GM23338 (cell line): ENCODE data around the gene HPS3. TPM values are rescaled to one million over a fixed set of nuclear protein-coding genes. Genes with fewer than 3 reads are reported as not detected.
A peak's percentile ranks its signal among the peaks of the same experiment; 100 is the strongest.

Experiments used
- ATAC-seq: fragments of 200-7000 bp; cut with Tn5 transposase; 3 replicates; pipeline ENCODE4 v1.9.1; 2020
- DNase-seq: peaks from one replicate; pipeline ENCODE4 v3.0.0-alpha.2; 2015; ENCODE audit warnings: low spot score
- H2AFZ ChIP-seq: fragments of 200-600 bp; sonication (generic); 2 replicates; pipeline ENCODE4 v1.8.0; 2016; ENCODE audit warnings: antibody characterized with exemption, mild to moderate bottlenecking, moderate library complexity
- H3F3A ChIP-seq: fragments of 200-600 bp; sonication (generic); replicated peaks from 2 replicates; pipeline ENCODE4 v1.8.0; 2017; ENCODE audit warnings: antibody characterized with exemption, mixed run types, low read depth
- H3K27ac ChIP-seq: fragments of 200-600 bp; sonication (generic); 2 replicates; pipeline ENCODE4 v1.6.1; 2016; ENCODE audit warnings: low read depth
- H3K27me3 ChIP-seq: fragments of 200-600 bp; sonication (generic); 2 replicates; pipeline ENCODE4 v1.8.0; 2016; ENCODE audit warnings: mild to moderate bottlenecking, mixed run types, moderate library complexity; ENCODE audit not compliant: insufficient read depth
- H3K36me3 ChIP-seq: fragments of 200-600 bp; sonication (generic); 2 replicates; pipeline ENCODE4 v1.8.0; 2016; ENCODE audit warnings: mild to moderate bottlenecking; ENCODE audit not compliant: insufficient read depth
- H3K4me1 ChIP-seq: fragments of 200-600 bp; sonication (generic); 2 replicates; pipeline ENCODE4 v1.8.0; 2016; ENCODE audit warnings: mild to moderate bottlenecking, moderate library complexity; ENCODE audit not compliant: insufficient read depth
- H3K4me2 ChIP-seq: fragments of 200-600 bp; sonication (generic); 2 replicates; pipeline ENCODE4 v1.7.1; 2017; ENCODE audit warnings: mixed run types
- H3K4me3 ChIP-seq: fragments of 200-600 bp; sonication (generic); 2 replicates; pipeline ENCODE4 v1.6.1; 2016; ENCODE audit warnings: mixed run types
- H3K79me2 ChIP-seq: fragments of 200-600 bp; sonication (generic); replicated peaks from 2 replicates; pipeline ENCODE4 v1.8.0; 2017; ENCODE audit warnings: mild to moderate bottlenecking; ENCODE audit not compliant: insufficient read depth
- H3K9me2 ChIP-seq: fragments of 200-600 bp; sonication (generic); 2 replicates; pipeline ENCODE4 v1.8.0; 2017; ENCODE audit not compliant: insufficient read depth
- H4K20me1 ChIP-seq: fragments of 200-600 bp; sonication (generic); replicated peaks from 2 replicates; pipeline ENCODE4 v1.8.0; 2017; ENCODE audit warnings: mild to moderate bottlenecking; ENCODE audit not compliant: insufficient read depth
- H3K27ac Mint-ChIP-seq: 2 replicates; pipeline ENCODE4 v1.8.0; 2020; ENCODE audit warnings: inconsistent platforms, mild to moderate bottlenecking, moderate library complexity, mixed read lengths
- H3K27me3 Mint-ChIP-seq: 3 replicates; pipeline ENCODE4 v1.8.0; 2022; ENCODE audit warnings: low read depth, mild to moderate bottlenecking, moderate library complexity, mixed read lengths, inconsistent platforms; ENCODE audit not compliant: insufficient read depth, poor library complexity
- H3K36me3 Mint-ChIP-seq: 3 replicates; pipeline ENCODE4 v1.8.0; 2021; ENCODE audit warnings: low read depth, mild to moderate bottlenecking, inconsistent platforms, moderate library complexity, mixed read lengths
- H3K4me1 Mint-ChIP-seq: 3 replicates; pipeline ENCODE4 v1.8.0; 2020; ENCODE audit warnings: mild to moderate bottlenecking, inconsistent platforms, mixed read lengths
- H3K4me3 Mint-ChIP-seq: 3 replicates; pipeline ENCODE4 v1.8.0; 2021; ENCODE audit warnings: moderate library complexity, mild to moderate bottlenecking, inconsistent platforms, mixed read lengths
- H3K9me3 Mint-ChIP-seq: 3 replicates; pipeline ENCODE4 v1.8.0; 2020; ENCODE audit warnings: moderate library complexity, mild to moderate bottlenecking, inconsistent platforms, mixed read lengths
- CREB1 ChIP-seq: fragments of 250-450 bp; sonication (Bioruptor Pico); IDR thresholded peaks from 2 replicates; pipeline ENCODE4 v1.5.0; 2020; ENCODE audit warnings: low read depth, mild to moderate bottlenecking, moderate library complexity
- POLR2AphosphoS5 ChIP-seq: IDR thresholded peaks from 2 replicates; pipeline ENCODE4 v1.6.1; 2016; ENCODE audit warnings: antibody characterized with exemption, low read depth
- ZNF114 ChIP-seq: fragments of 250-450 bp; sonication (Bioruptor Pico); IDR thresholded peaks from 2 replicates; pipeline ENCODE4 v1.5.0; 2020; ENCODE audit warnings: mild to moderate bottlenecking, moderate library complexity
- polyA plus RNA-seq: library from polyadenylated mRNA; unstranded; fragments of >200 nt; fragmentation: Nextera tagmentation; extraction: Ambion mirVana; gene quantifications from 2 replicates; pipeline ENCODE4 v1.2.1, GENCODE V29; 2016
- total RNA-seq: library from RNA; depleted of rRNA; stranded (reverse); fragments of >200 nt; shearing (Covaris generic); gene quantifications from 2 replicates; pipeline ENCODE4 v1.2.3, GENCODE V29; 2014
- TF ChIP-seq, protein P1 (sequence below), 2 experiments: fragments of 200-600 bp in 1 of 2; sonication (generic) in 1 of 2; conservative IDR thresholded peaks; 2 replicates each; pipeline versions ENCODE4 v1.5.1 to v1.6.1; 2016 to 2017; ENCODE audit warnings: antibody characterized with exemption in 2 of 2, low read depth in 2 of 2, mild to moderate bottlenecking in 2 of 2, moderate library complexity in 1 of 2
- TF ChIP-seq, protein P2 (sequence below): IDR thresholded peaks from 2 replicates; pipeline ENCODE4 v1.6.1; 2016; ENCODE audit warnings: antibody characterized with exemption

HPS3 gene
- total and polyA plus RNA-seq, 2 experiments from 2014 or later, result 41.7 to 66.8 TPM

DNA sequence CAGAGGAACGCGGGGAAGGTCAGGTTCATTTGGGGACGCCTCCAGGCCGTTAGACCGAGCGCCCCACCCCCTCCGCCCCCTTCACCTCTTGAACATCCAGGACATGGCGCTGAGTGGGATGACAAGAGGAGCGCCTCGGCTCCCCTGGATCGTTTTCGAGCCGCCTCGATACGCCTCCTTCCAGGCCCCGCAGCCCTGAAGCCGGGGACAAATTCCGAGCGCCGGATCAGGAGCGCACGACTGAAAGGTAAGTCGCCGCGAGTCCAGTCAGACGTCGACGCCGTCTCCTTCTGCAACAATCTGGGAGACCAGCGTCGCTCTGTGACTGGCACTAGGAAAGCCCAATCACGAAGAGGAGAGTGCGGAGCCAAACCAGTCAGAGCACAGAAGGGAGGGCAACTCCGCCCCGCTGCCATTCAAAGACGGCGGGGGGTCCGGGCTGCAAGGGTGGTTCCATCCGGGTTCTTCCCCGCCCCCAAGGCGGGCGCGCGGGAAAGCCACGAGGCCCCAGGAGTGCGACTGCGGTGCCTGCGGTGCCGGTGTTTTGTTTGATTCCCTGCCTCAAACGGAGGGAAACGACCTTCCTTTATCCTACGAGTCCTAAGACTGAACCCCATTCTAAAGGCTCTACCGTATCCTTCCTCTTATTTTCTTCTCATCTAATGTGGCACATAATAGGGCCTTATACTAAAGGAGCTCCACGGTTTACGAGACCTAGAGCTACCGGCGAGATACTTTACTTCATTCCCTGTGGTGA, 43.0 kb upstream of the HPS3 start, which contains the start of gene HLTF:
Gene HLTF (minus strand): TSS at position 302 of the 757 bp plus-strand sequence. CDS start 197 bp downstream, at position 105.
- Histone ChIP-seq H3K27me3 (peaks cover 19% of the 10 kb centered on the region), H3K27ac (peak within 1 kb of the TSS; percentile 75; the same call in 1 of the 2 replicates), H3K36me3 (peaks cover 10% of the 10 kb centered on the region; the same call in 1 of the 2 replicates), H4K20me1 (peaks cover 18% of the 10 kb centered on the region), H3K4me2 (peak within 1 kb of the TSS; percentile 93), H3K4me3 (peak within 1 kb of the TSS; percentile 72), H3F3A (0 out of 2 replicates have a peak, but pooled peaks cover 3% of the 10 kb centered on the region), H2AFZ (peak within 1 kb of the TSS; percentile 32), H3K4me1 (peaks cover 14% of the 10 kb centered on the region), H3K79me2 (peaks cover 42% of the 10 kb centered on the region), H3K9me2 (peaks cover 3% of the 10 kb centered on the region; the same call in 1 of the 2 replicates)
- peaks cover 17% of the 10 kb centered on the region for H3K4me1 Mint-ChIP-seq
- H3K9me3 Mint-ChIP-seq, result peaks cover 8% of the 10 kb centered on the region
- TF ChIP-seq, protein P1, sequence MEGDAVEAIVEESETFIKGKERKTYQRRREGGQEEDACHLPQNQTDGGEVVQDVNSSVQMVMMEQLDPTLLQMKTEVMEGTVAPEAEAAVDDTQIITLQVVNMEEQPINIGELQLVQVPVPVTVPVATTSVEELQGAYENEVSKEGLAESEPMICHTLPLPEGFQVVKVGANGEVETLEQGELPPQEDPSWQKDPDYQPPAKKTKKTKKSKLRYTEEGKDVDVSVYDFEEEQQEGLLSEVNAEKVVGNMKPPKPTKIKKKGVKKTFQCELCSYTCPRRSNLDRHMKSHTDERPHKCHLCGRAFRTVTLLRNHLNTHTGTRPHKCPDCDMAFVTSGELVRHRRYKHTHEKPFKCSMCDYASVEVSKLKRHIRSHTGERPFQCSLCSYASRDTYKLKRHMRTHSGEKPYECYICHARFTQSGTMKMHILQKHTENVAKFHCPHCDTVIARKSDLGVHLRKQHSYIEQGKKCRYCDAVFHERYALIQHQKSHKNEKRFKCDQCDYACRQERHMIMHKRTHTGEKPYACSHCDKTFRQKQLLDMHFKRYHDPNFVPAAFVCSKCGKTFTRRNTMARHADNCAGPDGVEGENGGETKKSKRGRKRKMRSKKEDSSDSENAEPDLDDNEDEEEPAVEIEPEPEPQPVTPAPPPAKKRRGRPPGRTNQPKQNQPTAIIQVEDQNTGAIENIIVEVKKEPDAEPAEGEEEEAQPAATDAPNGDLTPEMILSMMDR (conservative IDR thresholded peaks at IDR 0.05; ENCODE audit: low read depth in 2 of 2), result no peak
- TF ChIP-seq POLR2AphosphoS5, result peak; percentile 78
- TF ChIP-seq, protein P2, sequence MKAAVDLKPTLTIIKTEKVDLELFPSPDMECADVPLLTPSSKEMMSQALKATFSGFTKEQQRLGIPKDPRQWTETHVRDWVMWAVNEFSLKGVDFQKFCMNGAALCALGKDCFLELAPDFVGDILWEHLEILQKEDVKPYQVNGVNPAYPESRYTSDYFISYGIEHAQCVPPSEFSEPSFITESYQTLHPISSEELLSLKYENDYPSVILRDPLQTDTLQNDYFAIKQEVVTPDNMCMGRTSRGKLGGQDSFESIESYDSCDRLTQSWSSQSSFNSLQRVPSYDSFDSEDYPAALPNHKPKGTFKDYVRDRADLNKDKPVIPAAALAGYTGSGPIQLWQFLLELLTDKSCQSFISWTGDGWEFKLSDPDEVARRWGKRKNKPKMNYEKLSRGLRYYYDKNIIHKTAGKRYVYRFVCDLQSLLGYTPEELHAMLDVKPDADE, result 0 out of 2 replicates have a peak, but pooled peaks have one; percentile 15
- peak; percentile 83 for TF ChIP-seq CREB1 (CRISPR knock-in tag)
- TF ChIP-seq ZNF114 (CRISPR knock-in tag), result 0 out of 2 replicates have a peak, but pooled peaks have one; percentile 32
- peak within 1 kb of the TSS; percentile 93 for H3K27ac Mint-ChIP-seq
- DNase-seq (peak; percentile 100), ATAC-seq (peak; percentile 98)
- peaks cover 32% of the 10 kb centered on the region for H3K36me3 Mint-ChIP-seq
- peak within 1 kb of the TSS; percentile 77 for H3K4me3 Mint-ChIP-seq
- H3K27me3 Mint-ChIP-seq, result peaks cover 23% of the 10 kb centered on the region

DNA sequence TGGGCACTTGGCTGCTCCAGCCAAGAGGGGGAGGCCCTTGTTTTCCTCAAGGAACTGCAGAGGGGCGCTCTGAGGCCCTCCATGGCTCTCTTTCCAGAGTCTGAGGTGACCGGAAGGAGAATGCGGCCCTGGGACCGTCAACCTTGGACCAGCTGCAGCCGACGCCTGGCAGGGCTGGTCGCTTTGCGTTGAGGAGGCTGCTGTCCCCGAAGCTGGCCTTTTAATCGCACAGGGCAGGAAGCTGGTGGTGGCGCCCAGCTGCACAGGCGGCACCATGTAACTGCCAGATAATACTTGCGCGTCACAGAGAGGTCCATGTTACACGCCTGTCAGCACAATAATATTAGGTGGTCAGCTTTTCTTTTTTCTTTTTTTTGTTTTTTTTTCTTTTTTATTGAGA, 42.2 kb upstream of the HPS3 start:
- TF ChIP-seq, protein P1 (conservative IDR thresholded peaks at IDR 0.05; ENCODE audit: low read depth in 2 of 2), result no peak
- Histone ChIP-seq H3F3A (0 out of 2 replicates have a peak, but pooled peaks cover 3% of the 10 kb centered on the region), H3K27me3 (peaks cover 19% of the 10 kb centered on the region), H3K27ac (no peak overlapping the region), H3K9me2 (peaks cover 3% of the 10 kb centered on the region; the same call in 1 of the 2 replicates), H3K4me1 (peaks cover 14% of the 10 kb centered on the region), H3K4me3 (no peak overlapping the region), H3K36me3 (peaks cover 10% of the 10 kb centered on the region; the same call in 1 of the 2 replicates), H4K20me1 (peaks cover 18% of the 10 kb centered on the region), H2AFZ (peak overlapping the region; percentile 20), H3K79me2 (peaks cover 34% of the 10 kb centered on the region), H3K4me2 (no peak overlapping the region)
- DNase-seq (peak; percentile 15), ATAC-seq (no peak)
- Mint-ChIP-seq H3K9me3 (peaks cover 8% of the 10 kb centered on the region), H3K27me3 (peaks cover 23% of the 10 kb centered on the region), H3K4me3 (no peak overlapping the region), H3K36me3 (peaks cover 28% of the 10 kb centered on the region), H3K4me1 (peaks cover 17% of the 10 kb centered on the region), H3K27ac (no peak overlapping the region)
